ENCODE results near the gene CCDC157.

DNA sequence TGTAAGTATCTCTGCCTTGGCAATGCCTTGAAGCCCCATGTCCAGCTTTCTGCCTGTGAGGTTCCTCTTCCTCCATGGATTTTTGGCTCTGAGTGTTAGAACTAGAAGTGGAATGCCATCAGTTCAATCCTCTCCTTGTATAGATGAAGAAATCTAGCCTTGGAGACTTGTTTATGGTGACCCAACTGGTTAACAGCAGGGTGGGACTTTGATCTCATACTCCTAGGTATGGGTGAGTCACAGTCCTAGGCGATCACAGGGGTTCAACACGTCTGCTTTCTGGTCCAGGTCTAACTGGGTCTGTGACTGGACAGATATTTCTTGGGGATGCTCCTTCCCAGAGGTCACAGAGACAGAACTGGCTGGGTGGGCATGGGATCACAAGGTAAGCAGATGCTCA is 59.6 kb downstream of the CCDC157 start:
- TF ChIP-seq EZH2 (IDR thresholded peaks at IDR 0.05; ENCODE audit: low read depth), result no peak
- TF ChIP-seq, protein P1, sequence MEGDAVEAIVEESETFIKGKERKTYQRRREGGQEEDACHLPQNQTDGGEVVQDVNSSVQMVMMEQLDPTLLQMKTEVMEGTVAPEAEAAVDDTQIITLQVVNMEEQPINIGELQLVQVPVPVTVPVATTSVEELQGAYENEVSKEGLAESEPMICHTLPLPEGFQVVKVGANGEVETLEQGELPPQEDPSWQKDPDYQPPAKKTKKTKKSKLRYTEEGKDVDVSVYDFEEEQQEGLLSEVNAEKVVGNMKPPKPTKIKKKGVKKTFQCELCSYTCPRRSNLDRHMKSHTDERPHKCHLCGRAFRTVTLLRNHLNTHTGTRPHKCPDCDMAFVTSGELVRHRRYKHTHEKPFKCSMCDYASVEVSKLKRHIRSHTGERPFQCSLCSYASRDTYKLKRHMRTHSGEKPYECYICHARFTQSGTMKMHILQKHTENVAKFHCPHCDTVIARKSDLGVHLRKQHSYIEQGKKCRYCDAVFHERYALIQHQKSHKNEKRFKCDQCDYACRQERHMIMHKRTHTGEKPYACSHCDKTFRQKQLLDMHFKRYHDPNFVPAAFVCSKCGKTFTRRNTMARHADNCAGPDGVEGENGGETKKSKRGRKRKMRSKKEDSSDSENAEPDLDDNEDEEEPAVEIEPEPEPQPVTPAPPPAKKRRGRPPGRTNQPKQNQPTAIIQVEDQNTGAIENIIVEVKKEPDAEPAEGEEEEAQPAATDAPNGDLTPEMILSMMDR (conservative IDR thresholded peaks at IDR 0.05), result no peak
